IPS DF 4.7 (cell line): ENCODE data around the gene PRDM16.

Experiments
- DNase-seq: peaks from one replicate; pipeline ENCODE4 v3.0.0-alpha.2; 2013; ENCODE audit warnings: low spot score; ENCODE audit errors: extremely low read depth

PRDM16 gene

DNA sequence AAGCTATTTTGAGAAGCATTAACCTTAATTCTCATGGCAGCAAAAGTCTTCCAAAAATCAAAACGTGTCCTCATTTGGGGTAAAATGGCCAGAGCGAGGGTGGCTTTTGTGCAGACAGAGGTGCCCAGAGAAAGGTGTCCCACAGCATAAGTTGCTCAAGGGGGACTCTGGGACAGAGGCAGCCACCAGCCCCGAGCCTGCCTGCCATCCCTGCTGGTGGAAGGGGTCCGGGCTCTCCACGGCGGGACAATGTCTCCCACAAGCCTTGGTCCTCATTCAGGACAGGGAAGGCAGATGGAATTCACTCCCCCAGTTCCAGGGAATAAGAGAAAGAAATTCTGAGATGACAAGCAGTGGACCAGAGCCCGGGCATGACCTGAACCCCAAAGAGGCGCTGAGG, 372.9 kb downstream of the PRDM16 start:
- DNase-seq = no peak

DNA sequence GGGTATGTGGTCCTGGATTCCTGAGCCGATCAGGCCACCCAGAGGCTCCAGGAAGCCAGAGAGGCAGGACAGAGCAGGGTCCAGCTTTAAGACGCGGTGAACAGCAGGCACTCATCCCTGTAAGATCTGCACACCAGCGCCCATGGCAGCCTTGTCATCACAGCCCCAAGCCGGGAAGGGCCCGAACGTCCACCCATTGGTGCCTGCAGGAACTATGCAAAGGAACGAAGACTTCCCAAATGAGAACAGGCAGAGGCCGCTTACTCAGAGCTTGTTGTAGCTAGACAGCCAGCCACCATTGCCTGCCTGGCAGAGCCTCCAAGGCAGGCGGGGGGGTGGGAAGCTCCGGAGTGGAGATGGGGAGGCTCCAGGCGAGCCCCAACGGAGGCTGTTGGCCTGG, 373.3 kb downstream of the PRDM16 start:
- DNase-seq = no peak

DNA sequence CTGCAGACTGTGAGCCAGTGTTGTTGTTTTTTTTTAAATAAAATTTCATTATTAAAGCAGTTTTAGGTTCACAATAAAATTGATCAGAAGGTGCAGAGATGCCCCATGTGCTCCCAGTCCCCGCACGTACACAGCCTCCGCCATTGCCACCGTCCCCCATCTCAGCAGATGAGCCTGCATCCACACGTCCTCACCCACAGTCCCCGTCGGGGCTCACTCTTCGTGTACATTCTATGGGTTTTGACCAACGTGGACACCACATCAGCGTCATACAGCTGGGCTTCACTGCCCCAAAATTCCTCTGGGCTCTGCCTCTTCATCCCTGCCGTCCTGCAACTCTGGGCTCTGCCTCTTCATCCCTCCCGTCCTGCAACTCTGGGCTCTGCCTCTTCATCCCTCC, 373.9 kb downstream of the PRDM16 start:
- no peak for DNase-seq

DNA sequence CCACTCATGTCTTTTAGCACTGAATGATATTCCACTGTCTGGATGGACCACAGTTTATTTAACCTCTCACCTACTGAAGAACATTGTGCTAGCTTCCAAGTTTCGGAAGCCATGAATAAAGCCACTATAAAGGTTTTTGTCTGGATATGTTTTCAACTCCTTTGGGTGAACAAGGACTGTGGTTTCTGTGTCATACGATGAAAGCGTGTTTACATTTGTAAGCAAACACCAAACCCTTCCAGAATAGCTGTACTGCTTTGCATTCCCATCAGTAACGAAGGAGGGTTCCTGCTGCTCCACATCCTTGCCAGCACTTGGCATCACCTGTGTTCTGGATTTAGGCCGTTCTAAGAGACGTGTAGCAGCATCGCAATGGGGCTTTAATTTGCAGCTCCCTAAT, 374.8 kb downstream of the PRDM16 start:
- DNase-seq = no peak

DNA sequence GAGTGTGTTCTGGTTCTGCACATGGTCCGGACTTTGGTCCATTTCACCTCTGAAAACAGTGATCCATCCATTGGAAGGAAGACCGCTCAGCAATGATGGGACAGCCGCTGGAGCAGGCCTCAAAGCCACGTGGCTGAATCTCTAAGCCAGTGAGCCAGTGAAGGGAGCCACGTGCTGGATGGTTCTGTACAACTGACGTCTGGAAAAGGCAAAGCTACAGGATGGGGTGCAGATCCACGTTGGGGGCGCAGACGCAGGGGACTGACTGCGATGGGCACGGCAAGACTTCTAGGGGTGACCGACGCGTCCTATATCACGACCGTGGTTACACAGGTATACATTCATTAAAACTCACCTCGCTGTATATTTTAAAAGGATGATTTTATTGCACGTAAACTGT, 375.3 kb downstream of the PRDM16 start:
- DNase-seq = no peak

DNA sequence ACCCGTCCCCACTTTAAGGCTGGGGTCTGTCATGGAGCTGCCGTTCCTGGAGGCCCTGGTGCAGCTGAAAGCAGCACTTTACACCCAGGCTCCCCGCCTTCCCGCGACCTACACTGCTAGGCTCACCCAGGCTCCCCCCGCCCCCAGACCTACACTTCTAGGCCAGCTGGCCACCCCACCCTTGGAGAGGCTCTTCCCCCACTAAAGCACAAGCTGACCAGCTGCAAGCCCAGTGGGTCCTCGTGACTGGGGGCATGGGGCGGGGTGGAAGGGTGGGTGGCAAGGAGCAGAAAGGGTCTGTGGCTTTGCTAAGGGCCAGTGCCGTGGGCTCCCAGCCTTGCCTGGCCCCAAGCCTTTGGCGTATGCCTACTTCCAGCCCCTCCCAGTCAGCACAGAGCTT, 375.7 kb downstream of the PRDM16 start:
- no peak for DNase-seq

DNA sequence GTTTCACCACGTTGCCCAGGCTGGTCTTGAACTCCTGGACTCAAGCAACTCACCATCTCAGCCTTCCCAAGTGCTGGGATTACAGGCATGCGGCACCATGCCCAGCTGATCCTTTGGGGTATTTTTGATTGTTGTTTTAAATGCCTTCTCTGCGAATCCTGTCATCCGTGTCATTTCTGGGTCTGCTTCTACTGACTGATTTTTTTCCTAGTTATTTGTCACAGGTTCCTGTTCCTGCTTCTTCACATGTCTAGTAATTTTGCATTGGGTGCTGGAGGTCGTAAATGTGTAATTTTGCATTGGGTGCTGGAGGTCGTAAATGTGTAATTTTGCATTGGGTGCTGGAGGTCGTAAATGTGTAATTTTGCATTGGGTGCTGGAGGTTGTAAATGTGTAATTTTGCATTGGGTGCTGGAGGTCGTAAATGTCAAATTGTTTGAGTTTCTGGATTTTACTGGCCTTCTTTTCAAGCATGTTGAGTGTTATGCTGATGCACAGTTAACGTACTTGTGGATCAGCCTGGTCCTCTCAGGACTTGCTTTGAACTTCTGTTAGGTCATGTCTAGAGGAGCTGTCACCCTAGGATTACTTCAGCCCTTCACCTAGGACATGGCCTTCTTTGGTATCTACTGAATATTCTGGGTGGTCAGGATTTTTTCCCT, 381.3 kb downstream of the PRDM16 start:
- no peak for DNase-seq

DNA sequence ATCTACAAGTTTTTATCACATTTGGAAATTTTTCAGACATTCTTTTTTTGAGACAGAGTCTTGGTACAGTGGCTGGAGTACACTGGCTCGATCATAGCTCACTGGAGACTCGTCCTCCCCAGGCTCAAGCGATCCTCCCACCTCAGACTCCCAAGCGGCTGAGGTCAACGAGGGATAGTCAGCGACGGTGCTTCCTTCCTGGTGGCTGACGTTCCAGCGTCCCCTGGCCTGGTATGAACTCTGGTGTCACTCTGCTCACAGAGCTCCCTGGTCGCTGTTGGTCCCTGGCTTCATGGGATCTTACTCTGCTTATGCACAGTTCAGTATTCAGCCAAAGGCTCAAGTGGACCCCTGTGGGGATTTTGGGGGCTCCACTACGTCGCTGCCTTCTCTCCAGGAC, 382.0 kb downstream of the PRDM16 start:
- DNase-seq = no peak

DNA sequence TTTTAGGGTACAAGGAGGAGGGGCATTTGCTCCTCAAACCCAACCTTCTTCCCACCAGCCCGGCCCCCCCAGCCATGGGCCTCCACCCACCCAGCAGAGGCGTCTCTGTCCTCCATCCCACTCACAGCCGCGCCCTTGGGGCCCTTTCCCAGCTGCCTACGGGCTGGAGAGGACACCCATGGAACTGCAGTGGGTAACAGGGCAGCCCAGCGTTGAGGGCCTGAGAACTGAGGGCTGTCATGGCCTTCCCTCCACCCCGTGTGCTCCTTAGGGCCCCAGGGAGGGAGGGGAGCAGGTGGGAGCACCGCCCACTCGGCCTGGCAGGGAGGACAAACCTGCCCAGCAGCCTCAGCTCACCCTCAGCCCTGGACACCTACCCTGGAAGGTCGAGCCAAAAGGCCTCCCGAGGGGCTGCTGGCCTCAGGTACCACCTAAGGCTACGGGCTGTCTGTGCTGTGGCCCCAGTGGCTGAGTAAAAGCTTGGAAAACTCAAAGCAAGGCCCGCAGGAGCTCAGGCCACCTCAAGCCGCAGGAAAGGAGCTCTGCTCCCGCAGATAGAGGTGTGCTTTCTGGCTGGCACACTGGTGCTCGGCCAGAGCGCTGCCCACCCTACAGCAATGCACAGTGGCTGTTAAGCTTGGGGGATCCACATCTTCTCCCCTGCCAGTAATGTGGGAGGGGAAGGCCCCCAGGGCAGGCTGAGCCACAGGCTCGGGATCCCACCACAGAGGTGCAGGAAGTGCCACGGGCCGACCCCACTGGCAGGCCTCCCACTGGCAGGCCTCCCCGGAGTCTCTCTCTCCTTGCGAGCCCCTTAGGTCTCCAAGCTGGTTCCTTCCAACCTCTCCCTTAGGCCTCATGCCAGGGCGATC, 383.2 kb downstream of the PRDM16 start:
- no peak for DNase-seq

DNA sequence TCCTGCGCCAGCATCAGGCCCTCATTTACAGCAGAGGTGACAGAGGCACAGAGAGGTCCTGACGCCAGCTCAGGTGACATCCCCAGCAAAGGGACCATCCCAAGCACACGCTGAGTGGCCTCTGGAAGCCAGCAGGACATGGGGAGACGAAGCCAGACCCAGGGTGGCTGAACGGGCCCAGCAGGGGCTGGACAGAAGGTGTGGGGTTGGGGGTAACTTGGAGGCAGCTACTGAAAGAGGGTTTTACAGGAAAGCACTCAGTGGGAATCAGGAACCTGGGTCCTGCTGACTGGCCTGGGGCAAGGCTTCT, 383.8 kb downstream of the PRDM16 start:
- DNase-seq = no peak

DNA sequence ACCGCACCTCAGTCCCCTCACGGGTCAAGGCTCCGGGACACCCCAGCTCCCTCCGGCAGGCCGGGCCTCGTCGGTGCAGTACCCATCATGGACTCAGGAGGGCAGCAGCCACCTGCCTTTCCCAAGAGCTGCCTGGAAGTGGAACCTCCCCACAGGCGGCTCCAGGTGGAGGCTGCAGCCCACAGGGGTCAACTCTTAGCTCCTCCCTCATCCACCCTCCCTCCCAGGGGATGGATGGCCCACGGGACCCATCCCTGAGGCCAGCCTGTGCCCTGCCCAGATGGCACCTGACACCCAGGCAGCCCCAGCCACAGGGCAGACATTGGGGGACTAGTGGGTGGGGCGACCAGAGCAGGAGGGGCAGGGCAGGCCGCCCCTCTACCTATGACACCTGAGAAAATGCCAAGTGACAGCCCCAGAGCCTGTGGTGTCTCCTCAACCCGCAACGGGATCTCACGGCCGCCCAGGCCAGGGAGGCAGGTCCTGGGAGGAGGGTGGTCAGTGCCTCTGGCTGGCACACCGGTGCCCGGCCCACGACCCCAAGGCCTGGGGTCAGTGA, 384.3 kb downstream of the PRDM16 start:
- no peak for DNase-seq

DNA sequence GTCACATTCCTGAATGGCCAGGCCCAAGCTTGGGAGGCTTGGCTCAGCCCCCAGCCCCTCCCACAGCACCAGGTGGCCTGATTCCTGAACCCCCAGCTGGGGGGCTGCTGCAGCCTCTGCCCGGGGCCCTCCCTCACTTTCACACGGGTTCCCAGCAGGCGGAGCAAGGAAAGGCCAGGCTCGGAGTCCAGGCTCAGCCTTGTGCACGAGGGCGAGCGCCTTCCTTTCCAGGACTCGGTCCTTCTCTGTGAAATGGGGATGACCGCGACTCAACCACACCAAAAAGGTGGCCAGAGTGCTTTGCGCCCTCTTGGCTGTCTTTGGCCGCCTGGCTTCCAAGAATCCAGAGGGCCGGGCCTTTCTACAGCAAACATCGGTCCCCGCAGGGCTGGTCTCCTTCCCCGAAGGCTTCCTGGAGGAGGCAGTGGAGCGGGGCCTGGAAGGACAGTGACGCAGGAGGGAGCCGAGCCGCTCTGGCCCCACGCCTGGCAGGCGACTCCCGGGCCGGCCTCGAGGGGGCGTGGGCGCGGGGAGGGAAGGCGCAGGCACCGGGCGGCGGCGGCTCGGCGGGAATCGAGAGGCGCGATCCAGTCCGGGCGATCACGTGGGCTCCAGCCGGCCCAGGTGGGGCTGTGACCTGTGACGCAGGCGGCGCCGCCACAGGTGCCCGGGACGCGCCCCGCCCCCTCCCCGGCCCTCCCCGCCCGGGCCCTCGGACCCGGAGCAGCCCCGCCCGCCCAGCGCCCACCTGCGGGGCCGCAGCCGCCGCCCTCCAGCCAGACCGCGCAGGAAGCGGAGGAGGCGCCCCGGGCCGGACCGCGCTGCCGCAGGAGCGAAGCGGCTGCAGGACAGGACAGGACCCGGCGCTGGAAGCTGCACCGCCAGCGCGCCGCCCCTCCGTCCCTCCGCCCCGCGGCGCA, 385.1 kb downstream of the PRDM16 start, which contains the start of gene ARHGEF16:
Gene ARHGEF16 (plus strand): TSS at position 775 of the 920 bp plus-strand sequence. CDS start 8,420 bp downstream, outside the sequence.
- no peak for DNase-seq

DNA sequence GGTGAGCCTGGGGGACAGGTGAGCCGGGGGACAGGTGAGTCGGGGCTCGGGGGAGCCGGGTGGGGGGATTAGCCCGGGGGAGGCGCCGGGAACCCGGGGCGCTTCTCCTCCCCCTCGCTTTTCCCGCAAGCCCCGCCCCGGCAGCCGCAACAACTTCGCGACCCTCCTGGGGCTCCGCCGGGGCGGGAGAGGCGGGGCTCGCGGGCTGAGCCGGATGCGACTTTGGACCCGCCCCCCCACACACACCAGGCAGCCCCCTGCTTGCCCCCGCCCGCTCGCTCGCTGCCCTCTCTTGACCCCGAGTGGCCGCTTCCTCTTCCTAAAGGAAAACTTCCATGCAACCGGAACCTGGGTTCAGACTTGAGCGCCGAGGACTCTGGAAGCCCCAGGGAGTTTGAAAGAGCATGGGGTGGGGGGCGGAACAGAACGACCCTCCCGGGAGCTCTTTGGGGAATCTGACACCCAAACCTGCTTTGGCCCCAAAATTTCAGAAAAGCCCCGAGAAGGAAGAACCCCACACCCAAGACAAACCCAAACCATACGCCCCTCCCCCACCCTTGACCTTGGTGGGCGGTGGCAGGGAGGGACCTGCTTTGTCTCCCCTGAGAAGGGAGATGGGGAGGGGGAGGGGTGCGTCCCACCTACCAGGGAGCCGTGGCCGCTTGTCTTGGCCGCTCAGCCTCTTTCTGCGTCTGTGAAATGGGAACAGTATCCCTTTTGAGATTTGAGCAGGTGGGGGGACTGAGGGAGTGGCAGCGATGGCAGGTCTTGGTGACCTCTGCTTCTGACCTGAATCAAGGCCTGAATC, 386.0 kb downstream of the PRDM16 start:
- DNase-seq = no peak

DNA sequence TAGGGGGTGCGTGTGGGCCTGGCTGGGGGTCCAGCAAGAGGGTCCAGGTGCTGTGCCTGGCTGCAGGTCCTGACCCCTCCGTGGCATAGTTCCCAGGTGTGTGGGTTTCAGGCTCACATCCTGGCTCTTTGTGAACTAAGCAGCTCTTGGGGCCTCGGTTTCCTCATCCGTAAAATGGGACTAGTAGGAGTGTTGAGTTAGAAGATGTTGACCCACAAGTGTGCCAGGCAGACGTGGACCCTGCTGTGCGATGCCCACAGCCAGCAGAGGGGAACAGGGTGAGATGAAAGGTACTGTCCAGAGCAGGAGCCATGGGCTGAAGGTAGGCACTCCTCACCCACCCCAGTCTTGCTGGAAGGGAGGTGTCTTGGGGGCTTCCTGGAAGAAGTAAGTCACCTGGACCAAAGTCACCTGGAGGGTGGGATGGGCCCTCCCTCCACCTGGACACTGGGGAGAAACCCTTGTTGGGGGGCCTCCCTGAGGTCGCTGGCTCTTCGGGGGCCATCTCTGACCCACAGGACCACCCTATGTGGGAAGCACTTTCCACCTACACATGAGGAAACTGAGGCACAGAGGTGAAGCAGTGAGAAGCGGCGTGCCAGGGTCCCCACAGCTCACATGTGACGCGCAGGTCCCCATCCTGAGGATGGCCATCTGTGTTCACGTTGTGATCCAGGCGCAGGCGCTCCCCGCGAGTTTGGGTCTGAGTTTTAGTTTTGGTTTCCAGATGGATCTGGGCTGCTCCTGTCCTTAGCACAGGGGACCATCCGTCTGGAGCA, 386.9 kb downstream of the PRDM16 start:
- no peak for DNase-seq

DNA sequence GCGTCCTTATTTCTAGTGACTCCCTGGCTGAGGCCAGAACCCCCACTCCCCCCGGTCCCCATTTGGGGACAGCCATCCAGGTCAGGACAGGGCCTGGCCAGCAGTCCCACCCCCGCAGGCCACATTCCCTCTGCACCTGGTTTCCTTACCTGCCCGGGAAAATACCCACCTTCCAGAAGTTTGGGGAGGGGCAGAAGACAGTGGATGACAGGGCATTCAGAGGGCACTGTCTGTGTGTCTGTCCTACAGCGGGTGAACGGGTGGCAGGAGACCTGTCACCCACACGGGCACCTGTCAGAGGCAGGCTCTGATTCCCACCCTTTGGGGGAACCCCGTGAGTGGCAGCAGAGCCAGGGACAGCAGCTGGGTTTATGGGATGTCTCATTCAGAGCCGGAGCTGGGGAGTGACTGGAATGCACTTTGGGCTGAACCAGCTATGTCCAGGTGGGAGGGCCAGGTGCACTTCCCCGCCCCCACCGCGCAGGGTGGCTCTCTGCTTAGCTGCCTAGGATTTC, 387.5 kb downstream of the PRDM16 start:
- no peak for DNase-seq

DNA sequence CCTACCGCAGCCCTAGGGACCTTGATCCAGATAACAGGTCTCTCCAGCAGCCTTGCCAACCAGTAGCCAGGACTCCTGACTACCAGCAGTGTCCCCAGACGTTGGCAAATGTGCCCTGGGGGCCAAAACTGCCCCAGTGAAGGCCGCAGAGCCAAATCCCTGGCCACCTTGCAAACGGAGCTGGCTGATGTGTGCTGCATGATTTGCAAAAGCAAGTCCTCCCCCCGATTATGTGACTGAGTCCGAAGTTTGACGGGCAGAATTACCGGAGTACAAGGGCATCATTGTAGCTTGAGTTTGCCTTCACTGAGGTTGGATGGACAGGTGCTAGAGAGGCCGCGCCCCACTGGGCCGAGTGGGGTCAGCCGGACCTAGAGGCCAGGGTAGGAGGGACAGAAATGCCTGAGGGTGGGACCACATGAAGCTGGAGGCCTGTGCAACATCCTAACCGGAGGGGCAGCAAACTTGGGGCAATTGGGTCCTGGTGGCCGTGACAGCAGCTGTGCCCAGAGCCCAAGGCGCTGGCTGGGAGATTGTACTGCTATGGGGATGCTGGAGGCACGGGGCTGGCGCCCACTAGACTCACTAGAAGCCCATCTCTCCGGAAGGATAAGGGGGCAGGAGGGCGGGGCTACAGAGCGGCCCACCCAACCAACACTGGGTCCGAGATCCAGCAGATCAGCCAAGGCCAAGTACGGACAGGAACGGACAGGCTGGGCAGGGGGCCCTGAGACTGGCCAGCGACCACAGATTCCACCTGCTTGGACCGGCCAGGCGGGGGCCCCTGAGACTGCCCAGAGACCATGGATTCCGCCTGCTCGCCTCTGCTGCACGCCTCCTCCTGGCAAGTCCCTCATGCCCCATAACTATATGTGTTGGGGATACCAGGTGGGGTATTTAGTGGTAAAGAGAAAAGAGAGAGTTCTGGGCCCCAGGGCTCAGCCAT, 388.2 kb downstream of the PRDM16 start:
- DNase-seq = no peak

DNA sequence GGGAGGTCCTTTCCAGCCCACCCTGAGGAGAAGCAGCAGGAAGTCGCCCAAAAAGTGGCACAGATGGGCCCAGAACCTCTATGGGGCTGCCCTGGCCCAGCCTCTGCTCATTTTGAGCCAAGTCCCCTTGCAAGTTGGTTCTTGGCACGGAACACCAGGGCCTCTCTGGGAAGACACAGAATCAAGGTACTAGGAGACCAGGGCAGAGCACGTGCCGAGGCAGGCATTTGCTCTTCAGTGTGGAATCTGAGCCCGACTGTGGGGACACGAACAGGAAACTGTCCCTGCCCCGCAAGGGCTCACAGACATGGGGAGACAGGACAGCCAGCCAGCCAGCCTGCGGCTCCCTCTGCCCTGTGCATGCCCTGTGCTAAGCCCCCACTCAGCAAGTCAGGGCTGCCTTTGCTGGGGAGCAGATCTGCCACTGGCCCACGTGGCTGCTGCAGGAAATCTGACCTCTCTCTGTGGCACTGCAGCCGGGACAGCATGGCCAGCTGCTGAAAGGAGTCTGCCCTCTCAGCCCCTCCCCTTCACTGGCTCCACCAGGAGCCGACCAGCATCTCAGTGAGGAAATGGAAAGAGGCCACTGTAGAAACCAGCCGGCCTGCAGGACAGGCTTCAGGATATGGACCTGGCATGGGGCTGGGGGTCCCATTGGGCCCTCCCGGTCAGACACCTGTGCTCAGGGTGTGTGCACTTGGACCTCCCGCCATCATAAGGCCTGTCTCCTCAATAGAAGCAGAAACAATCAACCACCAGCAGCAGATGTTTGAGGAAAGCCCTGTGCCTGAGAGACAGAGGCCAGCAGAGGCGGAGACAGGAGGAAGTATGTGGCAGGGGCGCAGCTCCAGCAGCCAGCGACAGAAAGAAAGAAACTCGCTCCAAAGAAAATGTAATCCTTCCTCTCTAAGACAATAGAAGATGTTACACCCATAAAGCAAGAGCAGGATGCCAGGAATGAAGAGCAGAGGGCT, 389.2 kb downstream of the PRDM16 start:
- no peak for DNase-seq
